GM23248 (cell line): ENCODE measurements around the gene ADAMTSL1. TPM values are rescaled to one million over a fixed set of nuclear protein-coding genes. Genes with fewer than 3 reads are reported as not detected.
A peak's percentile ranks its signal among the peaks of the same experiment; 100 is the strongest.

Experiments
- DNase-seq: peaks from one replicate; pipeline ENCODE4 v3.0.0-alpha.2; 2015
- H2AFZ ChIP-seq: fragments of 200-600 bp; sonication (generic); 2 replicates; pipeline ENCODE4 v1.6.1; 2016; ENCODE audit warnings: antibody characterized with exemption
- H3F3A ChIP-seq: fragments of 200-600 bp; sonication (generic); 2 replicates; pipeline ENCODE4 v1.6.1; 2016; ENCODE audit warnings: mild to moderate bottlenecking, antibody characterized with exemption, mixed run types; ENCODE audit not compliant: insufficient read depth
- H3K27ac ChIP-seq: fragments of 200-600 bp; sonication (generic); 2 replicates; pipeline ENCODE4 v1.5.1; 2016; ENCODE audit warnings: mild to moderate bottlenecking
- H3K27me3 ChIP-seq: fragments of 200-600 bp; sonication (generic); replicated peaks from 2 replicates; pipeline ENCODE4 v1.6.1; 2016; ENCODE audit warnings: mild to moderate bottlenecking; ENCODE audit not compliant: insufficient read depth
- H3K36me3 ChIP-seq: fragments of 200-600 bp; sonication (generic); 2 replicates; pipeline ENCODE4 v1.6.1; 2016; ENCODE audit warnings: low read depth, mild to moderate bottlenecking
- H3K4me1 ChIP-seq: fragments of 200-600 bp; sonication (generic); 2 replicates; pipeline ENCODE4 v1.6.1; 2016; ENCODE audit warnings: mild to moderate bottlenecking; ENCODE audit not compliant: insufficient read depth
- H3K4me2 ChIP-seq: fragments of 200-600 bp; sonication (generic); one replicate; pipeline ENCODE4 v1.6.1; 2016; ENCODE audit warnings: mild to moderate bottlenecking; ENCODE audit not compliant: unreplicated experiment
- H3K4me3 ChIP-seq: fragments of 200-600 bp; sonication (generic); 2 replicates; pipeline ENCODE4 v1.5.1; 2016; ENCODE audit warnings: mild to moderate bottlenecking
- H3K79me2 ChIP-seq: fragments of 200-600 bp; sonication (generic); 2 replicates; pipeline ENCODE4 v1.6.1; 2016; ENCODE audit warnings: mild to moderate bottlenecking; ENCODE audit not compliant: insufficient read depth
- H3K9ac ChIP-seq: fragments of 200-600 bp; sonication (generic); 2 replicates; pipeline ENCODE4 v1.6.1; 2016; ENCODE audit warnings: mild to moderate bottlenecking
- H3K9me2 ChIP-seq: fragments of 200-600 bp; sonication (generic); 2 replicates; pipeline ENCODE4 v1.6.1; 2016; ENCODE audit warnings: mixed run types, mild to moderate bottlenecking, moderate library complexity; ENCODE audit not compliant: insufficient read depth
- H3K9me3 ChIP-seq: fragments of 200-600 bp; sonication (generic); one replicate; pipeline ENCODE4 v1.6.1; 2017; ENCODE audit warnings: low read depth
- H4K20me1 ChIP-seq: fragments of 200-600 bp; sonication (generic); 2 replicates; pipeline ENCODE4 v1.6.0; 2016; ENCODE audit not compliant: insufficient read depth
- EZH2 ChIP-seq: fragments of 200-600 bp; sonication (generic); IDR thresholded peaks from 2 replicates; pipeline ENCODE4 v1.6.1; 2018; ENCODE audit warnings: antibody characterized with exemption, mild to moderate bottlenecking; ENCODE audit not compliant: insufficient read depth, poor library complexity, severe bottlenecking
- EZH2phosphoT487 ChIP-seq: fragments of 200-600 bp; sonication (generic); IDR thresholded peaks from 2 replicates; pipeline ENCODE4 v1.6.1; 2018; ENCODE audit warnings: antibody characterized with exemption, moderate library complexity, mild to moderate bottlenecking, low read depth; ENCODE audit not compliant: insufficient read depth
- WGBS, 2 experiments: methylation state at CpG; one replicate each; pipeline ENCODE4 v1.1.6; 2015 to 2017; ENCODE audit warnings: low lambda C conversion rate in 2 of 2, low coverage in 1 of 2; ENCODE audit errors: missing lambda C conversion rate in 2 of 2; 5-methylcytosine and 5-hydroxymethylcytosine counted together
- in situ Hi-C: fragments of 300-500 bp; cut with MboI; formaldehyde crosslinking; loops from 2 replicates; pipeline ENCODE4 v1.15.0; 2020
- polyA plus RNA-seq: library from polyadenylated mRNA; unstranded; fragments of >200 nt; fragmentation: Nextera tagmentation; extraction: Ambion mirVana; gene quantifications from 2 replicates; pipeline ENCODE4 v1.2.1, GENCODE V29; 2016
- total RNA-seq: library from RNA; depleted of rRNA; stranded (reverse); fragments of >200 nt; shearing (Covaris generic); gene quantifications from 2 replicates; pipeline ENCODE4 v1.2.3, GENCODE V29; 2014

The ADAMTSL1 gene
- total and polyA plus RNA-seq, 2 experiments from 2014 or later, result 77.0 to 273 TPM

DNA sequence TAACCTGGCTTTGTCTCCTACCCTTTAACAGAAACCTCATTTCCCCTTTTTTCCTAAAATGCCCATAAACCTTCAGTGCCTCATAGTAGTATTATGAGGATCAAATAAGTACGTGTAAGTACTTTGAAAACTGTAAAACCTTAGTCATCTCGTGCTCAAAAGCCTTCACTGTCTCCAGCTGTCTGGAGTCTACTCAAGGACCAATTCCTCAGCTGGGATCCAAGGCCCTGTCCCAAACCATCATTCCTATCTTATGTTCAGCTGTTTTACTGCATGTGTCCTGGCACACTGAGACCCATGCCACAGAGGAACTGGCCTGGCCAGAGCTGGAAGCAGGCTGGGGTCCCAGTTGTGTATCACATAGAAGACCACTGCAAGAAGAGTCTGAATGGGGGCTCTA, 15.9 kb downstream of the ADAMTSL1 start:
- H3K9me2 ChIP-seq, result no peaks in the 10 kb centered on the region
- in situ Hi-C loops, result no loop called here
- no peaks in the 10 kb centered on the region for H3K27me3 ChIP-seq
- no peak overlapping the region for H2AFZ ChIP-seq
- WGBS, 2 experiments, result 0 to 1% methylated on average over 2 of the region's 2 CpGs
- peak overlapping the region; percentile 81 for H3K9ac ChIP-seq
- DNase-seq, result peak; percentile 89
- H3K4me1 ChIP-seq, result peaks cover 97% of the 10 kb centered on the region
- TF ChIP-seq EZH2phosphoT487 (no peak), EZH2 (no peak)
- peak overlapping the region; percentile 82 for H3K4me2 ChIP-seq
- H3K4me3 ChIP-seq, result peak overlapping the region; percentile 58
- peak overlapping the region; percentile 98 for H3K27ac ChIP-seq
- H3K9me3 ChIP-seq, result no peaks in the 10 kb centered on the region
- no peaks in the 10 kb centered on the region for H4K20me1 ChIP-seq
- peaks cover 97% of the 10 kb centered on the region for H3F3A ChIP-seq
- peaks cover 7% of the 10 kb centered on the region; the same call in 1 of the 2 replicates for H3K36me3 ChIP-seq
- peaks cover 78% of the 10 kb centered on the region for H3K79me2 ChIP-seq

DNA sequence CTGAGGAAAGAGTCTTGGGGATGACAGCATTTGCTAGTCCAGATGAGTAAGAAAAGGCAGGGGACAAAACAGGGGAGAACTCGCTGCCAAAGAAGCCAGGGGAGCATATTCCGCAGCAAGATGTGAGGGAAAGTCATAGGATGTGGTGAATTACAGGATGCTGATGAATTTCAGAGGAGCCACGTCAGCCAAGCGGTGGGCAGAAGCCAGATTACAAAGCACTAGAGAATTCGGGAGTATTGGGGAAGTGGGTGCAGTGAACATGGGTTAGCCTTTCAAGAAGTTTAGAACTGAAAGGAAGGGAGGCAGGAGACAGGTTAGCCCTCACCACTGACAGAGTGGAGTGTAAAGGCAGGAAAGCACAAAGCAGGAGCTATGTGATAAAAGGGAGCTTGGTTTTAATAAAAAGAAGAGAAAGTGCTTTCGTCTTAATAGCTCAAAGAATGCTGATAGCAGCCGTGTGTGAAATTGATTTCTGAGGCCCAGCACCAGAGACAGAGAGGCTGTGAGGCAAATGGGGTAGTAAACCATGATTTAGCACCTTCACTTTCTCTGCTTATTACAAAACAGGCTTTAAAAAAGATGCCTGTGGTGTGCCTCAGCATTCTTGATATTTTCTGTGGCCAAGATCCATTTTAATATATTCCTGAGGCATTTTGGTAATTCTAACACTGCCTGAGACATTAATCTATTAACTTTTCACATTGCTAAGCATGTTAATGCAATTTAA, 16.9 kb downstream of the ADAMTSL1 start:
- Histone ChIP-seq H3K27me3 (no peaks in the 10 kb centered on the region), H3K36me3 (peaks cover 12% of the 10 kb centered on the region), H3K4me3 (peak overlapping the region; percentile 63), H3K9me3 (no peaks in the 10 kb centered on the region), H4K20me1 (no peaks in the 10 kb centered on the region), H3K9ac (peak overlapping the region; percentile 82), H3K27ac (peak overlapping the region; percentile 98), H3K4me2 (peak overlapping the region; percentile 84), H3K79me2 (peaks cover 78% of the 10 kb centered on the region), H2AFZ (no peak overlapping the region), H3K9me2 (no peaks in the 10 kb centered on the region), H3F3A (peaks cover 98% of the 10 kb centered on the region), H3K4me1 (peaks cover 97% of the 10 kb centered on the region)
- peak; percentile 91 for TF ChIP-seq EZH2phosphoT487
- no peak for TF ChIP-seq EZH2
- DNase-seq, result peak; percentile 98
- in situ Hi-C loops, result no loop called here
- WGBS, 2 experiments, result 0 to 2% methylated on average over 7 of the region's 7 CpGs

- peaks cover 12% of the 10 kb centered on the region for H3K36me3 ChIP-seq
- no peaks in the 10 kb centered on the region for H3K9me2 ChIP-seq
- H2AFZ ChIP-seq, result no peak overlapping the region
- H4K20me1 ChIP-seq, result no peaks in the 10 kb centered on the region
- peak overlapping the region; percentile 98 for H3K27ac ChIP-seq
- peaks cover 78% of the 10 kb centered on the region for H3K79me2 ChIP-seq
- in situ Hi-C loops, result no loop called here
- no peaks in the 10 kb centered on the region for H3K9me3 ChIP-seq
- H3K27me3 ChIP-seq, result no peaks in the 10 kb centered on the region
- H3K9ac ChIP-seq, result peak overlapping the region; percentile 82
- H3K4me3 ChIP-seq, result peak overlapping the region; percentile 63
- TF ChIP-seq EZH2phosphoT487 (no peak), EZH2 (no peak)
- peaks cover 98% of the 10 kb centered on the region for H3K4me1 ChIP-seq
- H3F3A ChIP-seq, result peaks cover 97% of the 10 kb centered on the region
- peak; percentile 71 for DNase-seq
- H3K4me2 ChIP-seq, result peak overlapping the region; percentile 84
Observed at GRCh38 chr9:18492612-18493011, 18.7 kb downstream of the ADAMTSL1 start.

- peaks cover 92% of the 10 kb centered on the region for H3F3A ChIP-seq
- H3K79me2 ChIP-seq, result peaks cover 78% of the 10 kb centered on the region
- H3K9me2 ChIP-seq, result no peaks in the 10 kb centered on the region
- H3K27me3 ChIP-seq, result no peaks in the 10 kb centered on the region
- 9 to 10% methylated on average over 3 of the region's 3 CpGs for WGBS, 2 experiments
- in situ Hi-C loops, result no loop called here
- H3K36me3 ChIP-seq, result peaks cover 9% of the 10 kb centered on the region
- H3K4me2 ChIP-seq, result peak overlapping the region; percentile 84
- peak overlapping the region; percentile 82 for H3K9ac ChIP-seq
- H4K20me1 ChIP-seq, result no peaks in the 10 kb centered on the region
- peak overlapping the region; percentile 98 for H3K27ac ChIP-seq
- H3K4me1 ChIP-seq, result peaks cover 94% of the 10 kb centered on the region
- no peaks in the 10 kb centered on the region for H3K9me3 ChIP-seq
- DNase-seq, result peak; percentile 75
- H2AFZ ChIP-seq, result no peak overlapping the region
- no peak for TF ChIP-seq EZH2
- no peak for TF ChIP-seq EZH2phosphoT487
- peak overlapping the region; percentile 63; the same call in 1 of the 2 replicates for H3K4me3 ChIP-seq
Observed at GRCh38 chr9:18493451-18493993, 19.6 kb downstream of the ADAMTSL1 start.
